ENCODE results near the gene MAST2.
"Not testable (repeated sequence)": the region's sequence is repeated elsewhere in the genome, so short reads cannot be mapped to it uniquely, and the experiment has no call there.

MAST2 gene

DNA sequence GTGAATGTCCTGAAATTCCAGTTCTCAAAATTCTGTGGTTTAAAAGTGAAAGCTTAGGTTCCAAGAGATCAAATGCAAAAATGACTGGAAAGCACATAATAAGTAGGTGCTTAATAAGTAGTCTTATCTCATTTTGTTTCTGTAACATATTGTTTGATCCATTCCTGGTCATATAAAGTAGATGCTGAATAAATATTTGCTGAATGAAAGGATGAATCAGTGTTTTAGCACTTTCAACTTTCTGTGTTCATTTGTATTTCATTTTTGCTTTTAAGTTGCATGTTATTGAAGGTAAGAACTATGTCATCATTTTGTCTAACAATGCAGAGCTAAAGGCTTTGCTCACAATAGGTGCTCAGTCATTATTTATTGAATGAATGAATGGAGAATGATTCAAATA, 6.3 kb downstream of the MAST2 start:
- no peak for DNase-seq

DNA sequence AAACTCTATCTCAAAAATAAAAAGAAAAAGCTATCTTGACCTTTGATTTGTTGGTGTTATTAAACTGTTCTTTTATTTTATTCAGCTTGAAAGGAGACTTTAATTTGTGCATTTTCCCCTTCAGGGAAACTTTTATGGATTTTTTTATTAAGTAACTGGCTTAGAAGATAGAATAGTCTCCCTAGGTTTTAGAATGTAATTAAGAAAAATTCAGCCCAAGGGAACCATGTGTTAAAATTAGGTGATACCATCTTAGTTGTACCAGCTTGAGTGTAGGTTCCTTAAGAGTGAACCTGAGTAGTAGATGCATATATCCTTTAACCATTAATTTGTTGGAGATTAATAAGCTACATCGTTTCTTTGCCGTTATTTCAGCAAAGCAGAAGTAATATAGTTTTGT, 11.4 kb downstream of the MAST2 start:
- DNase-seq = no peak

DNA sequence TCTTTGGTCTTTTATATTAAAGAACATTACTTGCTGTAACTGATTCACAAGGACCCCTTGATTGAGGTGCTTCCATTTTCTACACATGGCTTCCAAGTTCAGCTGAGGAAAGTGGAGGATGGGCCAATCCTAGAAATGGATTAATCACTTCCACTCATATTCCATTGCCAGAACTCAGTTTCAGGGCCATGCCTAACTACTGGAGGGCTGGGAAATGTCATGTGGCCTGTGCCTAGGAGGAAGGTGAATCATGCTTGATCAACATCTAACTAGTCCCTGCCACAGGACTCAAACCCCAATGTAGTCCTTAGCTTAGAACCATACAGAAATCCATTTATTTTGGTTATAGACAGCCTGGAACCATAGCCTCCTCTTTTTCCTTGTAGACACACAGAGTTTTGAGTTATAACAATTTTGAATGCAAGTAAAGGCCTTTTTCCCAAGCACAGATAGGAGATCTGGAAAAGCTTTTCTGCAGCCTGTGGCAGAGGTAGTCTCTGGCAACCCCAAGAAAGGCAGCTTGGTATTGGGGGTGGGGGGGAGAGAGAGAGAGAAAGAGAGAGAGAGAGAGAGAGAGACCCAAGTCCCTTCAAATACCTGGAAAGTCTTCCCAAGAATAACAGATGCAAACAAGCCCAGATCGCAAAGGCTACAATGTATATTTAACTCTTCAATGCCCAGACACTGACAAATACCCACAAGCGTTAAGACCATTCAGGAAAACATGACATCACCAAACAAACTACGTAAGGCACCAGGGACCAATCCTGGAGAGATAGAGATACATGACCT, 12.5 kb downstream of the MAST2 start:
- DNase-seq = no peak

DNA sequence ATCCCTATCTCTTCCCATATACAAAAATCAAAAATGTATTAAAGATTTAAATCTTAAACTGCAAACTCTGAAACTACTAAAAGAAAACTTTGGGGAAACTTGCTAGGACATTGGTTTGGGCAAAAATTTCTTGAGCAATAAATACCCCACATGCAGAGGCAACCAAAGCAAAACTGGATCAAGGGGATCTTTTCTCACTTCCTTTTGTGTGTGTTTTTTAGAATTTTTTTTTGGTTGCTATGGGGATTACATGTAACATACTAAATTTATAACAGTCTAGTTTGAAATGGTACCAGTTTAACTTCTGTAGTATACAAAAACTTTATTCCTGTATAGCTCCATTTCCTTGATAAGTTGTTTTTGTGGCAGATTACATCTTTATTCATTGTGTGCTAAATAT, 16.8 kb downstream of the MAST2 start:
- DNase-seq = no peak

DNA sequence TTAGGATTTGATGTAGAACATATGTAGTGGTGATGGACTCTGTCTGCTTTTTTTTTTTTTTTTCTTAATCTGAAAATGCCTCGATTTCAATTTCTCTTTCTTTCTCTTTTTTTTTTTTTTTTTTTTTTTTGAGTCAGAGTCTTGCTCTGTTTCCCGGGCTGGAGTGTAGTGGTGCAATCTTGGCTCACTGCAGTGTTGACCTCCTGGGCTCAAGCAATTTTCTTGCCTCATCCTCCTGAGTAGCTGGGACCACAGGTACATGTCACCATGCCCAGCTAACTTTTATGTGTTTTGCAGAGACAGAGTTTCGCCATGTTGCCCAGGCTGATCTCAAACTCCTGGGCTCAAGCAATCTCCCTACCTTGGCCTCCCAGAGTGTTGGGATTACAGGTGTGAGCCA, 17.4 kb downstream of the MAST2 start:
- no peak for DNase-seq

DNA sequence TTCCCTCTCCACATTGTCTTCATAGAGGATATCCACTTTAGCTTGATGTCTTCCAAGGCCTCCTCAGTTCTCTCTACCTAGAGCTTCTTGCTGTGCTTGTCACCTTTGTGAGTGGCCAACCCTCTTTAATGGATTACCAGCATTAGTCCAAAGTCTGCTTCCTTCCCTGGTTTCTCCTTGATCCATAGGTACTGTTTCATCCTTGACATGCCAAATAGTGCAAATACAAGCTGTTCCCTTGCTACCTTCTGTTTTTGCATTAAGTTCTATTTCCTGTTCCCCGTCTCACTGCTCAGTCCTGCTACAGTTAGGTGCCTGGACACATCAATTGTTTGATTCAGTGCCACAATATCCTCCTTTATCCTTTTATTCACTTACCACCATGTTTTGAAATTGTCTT, 19.2 kb downstream of the MAST2 start:
- no peak for DNase-seq

DNA sequence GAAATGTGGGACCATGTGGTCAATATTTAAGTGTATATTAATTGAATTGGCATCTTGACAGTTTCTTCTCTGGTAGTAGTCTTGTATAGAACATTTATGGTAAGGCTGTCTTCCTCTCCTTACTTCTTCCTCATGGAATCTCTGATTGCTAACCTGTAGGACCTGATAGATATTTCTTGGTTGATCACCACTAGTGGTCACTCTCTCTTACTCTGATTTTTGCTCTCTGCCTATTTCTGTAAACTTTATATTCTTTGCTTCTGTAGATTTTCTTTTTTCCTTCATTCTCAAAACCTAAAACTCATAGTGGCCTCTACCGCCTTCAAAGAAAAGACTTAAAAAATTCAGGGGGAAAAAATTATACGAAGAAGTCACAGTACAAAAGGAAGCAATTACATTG, 21.2 kb downstream of the MAST2 start:
- no peak for DNase-seq

DNA sequence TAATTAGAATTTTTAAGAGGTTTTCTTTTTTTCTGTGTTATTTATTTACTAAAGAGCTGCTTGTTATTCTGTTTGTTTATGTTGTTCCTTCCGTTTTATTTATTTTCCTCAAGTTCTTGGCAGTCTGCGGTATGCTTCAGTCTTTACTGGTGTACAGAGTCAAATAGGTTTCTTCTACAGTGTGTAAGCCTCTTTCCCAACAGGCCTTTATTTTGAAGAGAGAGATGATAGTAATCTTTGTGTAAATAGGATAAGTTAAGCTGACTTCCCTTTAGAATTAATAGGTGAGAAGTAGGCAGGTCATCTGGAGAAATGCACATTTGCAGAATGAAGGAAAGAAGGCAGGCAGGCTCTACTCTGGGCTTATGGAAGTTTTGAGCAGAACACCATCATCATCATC, 23.8 kb downstream of the MAST2 start:
- no peak for DNase-seq

DNA sequence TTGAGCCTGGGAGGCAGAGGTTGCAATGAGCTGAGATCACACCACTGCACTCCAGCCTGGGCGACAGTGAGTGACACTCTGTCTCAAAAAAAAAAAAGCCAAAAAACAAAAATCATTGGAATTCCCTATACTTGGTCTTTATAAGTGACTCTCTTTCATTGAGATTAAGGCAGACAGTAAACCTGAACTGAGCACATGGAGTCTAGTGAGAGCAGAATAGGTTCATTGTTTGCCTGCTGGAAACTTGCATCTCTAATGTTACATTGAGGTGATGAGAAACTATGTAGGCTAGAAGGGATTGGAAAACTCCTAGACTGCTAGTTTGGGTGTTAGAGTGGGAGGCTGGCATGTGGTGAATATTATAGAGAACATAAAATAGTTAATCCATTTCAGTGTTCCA, 25.4 kb downstream of the MAST2 start:
- DNase-seq = no peak

DNA sequence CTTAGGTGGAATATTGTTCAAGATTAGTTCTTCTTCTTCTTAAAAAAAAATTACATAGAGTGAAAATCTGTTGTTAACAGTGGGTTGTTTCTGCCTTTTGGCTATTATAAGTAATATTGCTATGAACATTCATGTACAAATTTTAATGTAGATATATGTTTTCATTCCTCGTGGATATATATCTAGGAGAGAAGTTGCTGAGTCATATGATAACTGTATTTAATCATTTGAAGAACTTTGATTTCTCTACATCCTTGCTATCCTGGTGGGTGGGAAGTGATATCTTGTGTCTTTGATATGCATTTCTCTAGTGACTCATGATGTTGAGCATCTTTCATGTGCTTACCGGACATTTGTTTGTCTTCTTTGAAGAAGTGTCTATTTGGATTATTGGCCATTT, 29.9 kb downstream of the MAST2 start:
- DNase-seq = no peak

DNA sequence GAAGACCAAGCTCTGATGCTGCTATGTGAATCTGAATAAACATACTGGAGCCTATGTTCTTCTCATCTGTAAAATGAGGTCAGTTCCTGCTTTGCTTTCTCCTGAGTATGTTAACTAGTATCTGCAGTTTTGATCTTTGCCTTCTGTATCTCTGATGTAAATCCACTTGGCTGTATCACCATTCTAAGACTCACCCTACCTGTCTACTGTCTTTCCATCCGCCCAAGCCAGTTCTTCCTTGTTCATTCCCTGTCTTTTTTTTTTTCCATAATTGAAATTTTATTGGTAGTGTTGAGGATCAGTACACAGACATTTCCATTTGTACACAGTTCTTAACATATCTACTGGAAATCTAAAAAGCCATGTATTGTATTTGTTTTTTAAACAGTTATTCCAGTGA, 31.3 kb downstream of the MAST2 start:
- no peak for DNase-seq

DNA sequence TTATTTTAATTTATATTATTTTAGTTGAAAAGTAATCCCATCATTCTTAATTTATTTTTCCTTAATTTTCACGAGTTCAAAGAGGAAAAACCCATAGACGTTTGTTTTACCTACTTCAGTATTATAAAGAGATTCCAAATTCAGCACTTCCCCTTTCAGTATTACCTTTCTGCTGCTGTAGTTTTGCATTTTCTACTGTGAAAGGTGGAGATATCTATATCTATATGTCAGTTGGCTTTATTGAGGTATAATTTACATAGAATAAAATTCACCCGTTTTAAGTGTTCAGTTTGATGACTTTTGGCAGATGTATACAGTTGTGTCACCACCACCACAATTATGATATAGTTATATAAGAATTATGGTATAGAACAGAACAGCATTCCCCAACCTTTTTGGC, 33.0 kb downstream of the MAST2 start:
- DNase-seq = no peak

DNA sequence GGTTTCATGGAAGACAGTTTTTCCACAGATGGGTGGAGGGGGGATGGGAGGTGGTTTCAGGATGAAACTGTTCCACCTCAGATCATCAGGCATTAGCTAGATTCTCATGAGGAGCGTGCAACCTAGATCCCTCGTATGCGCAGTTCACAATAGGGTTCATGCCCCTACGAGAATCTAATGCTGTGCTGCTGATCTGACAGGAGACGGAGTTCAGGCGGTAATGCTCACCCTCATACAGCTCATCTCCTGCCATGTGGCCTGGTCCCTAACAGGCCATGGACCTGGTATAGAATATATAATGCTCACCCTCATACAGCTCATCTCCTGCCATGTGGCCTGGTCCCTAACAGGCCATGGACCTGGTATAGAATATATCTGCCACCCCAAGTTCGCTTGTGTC, 33.4 kb downstream of the MAST2 start:
- DNase-seq = not testable (repeated sequence)

DNA sequence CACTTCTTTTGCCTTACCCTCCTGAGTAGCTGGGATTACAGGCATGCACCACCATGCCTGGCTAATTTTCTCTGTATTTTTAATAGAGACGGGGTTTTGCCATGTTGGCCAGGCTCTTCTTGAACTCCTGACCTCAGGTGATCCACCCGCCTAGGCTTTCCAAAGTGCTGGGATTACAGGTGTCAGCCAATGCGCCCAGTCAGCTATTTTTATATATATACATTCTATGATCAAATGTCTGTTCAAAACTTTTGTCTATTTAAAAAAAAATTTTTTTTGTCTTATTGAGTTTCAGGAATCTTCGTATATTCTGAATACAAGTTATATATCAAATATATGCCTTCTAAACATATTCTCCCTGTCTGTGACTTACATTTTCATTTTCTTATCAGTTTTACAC, 34.9 kb downstream of the MAST2 start:
- not testable (repeated sequence) for DNase-seq

DNA sequence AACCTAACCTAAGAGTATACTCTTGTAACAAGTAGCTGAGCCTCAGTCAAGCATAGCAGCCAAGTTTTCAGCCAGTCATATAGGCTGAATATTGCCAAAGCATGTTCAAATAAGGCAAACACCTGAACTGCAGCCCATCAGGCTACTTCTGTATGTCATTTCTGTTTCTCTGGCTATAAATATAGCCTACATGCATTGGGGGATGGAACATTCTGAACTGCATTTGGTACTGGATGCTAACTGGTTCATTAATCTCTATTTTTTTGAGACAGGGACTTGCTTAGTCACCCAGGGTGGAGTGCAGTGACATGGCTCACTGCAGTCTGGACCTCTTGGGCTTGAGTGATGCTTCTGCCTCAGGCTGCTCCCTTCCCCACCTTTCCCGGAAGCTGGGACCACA, 37.3 kb downstream of the MAST2 start:
- no peak for DNase-seq

DNA sequence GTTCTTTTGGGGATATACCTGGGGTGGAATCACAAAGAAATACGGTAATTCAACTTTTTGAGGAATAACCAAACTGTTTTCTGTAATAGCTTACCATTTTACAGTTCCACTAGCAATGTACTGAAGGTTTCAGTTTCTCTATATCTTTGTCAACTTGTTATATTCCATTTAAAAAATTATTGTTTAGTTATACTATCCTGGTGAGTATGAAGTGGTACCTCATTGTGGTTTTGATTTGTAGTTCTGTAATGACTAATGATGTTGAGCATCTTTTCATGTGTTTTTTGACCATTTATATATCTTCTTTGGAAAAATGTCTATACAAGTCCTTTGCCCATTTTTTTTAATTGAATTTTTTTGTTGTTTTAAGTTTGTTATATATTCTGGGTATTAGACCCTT, 39.4 kb downstream of the MAST2 start:
- no peak for DNase-seq

DNA sequence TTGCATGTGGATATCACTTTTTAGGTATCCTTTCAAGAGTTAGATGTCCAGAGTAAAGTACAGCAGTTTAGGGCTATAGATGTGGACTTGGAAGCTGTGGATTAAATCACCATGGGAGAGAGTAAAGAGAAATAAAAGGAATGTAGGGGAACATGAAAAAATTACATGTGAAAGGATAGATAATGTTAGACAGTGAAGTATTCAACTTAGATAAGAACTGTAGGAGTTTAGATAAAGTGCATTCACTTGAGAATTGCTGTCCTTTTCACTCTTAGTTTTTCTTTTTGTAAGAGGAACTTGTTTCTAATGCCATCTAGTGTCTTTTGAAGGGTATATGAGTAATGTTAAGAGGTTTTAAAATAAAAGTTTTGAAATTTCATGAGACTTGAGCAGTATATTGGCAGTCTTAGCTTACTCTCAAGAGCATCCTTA, 40.1 kb downstream of the MAST2 start:
- no peak for DNase-seq

DNA sequence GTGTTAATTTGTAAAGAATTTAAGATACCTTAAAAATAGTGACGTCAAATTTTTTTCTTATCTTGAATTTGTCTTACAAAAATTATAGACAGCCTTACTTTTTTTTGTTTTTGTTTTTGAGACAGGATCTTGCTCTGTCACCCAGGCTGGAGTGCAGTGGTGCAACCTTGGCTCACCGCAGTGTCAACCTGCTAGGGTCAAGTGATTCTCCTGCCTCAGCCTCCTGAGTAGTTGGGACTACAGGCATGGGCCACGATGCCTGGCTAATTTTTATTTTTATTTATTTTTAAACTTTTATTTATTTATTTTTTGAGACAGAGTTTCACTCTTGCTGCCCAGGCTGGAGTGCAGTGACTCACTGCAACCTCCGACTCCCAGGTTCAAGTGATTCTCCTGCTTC, 40.6 kb downstream of the MAST2 start:
- DNase-seq = not testable (repeated sequence)

DNA sequence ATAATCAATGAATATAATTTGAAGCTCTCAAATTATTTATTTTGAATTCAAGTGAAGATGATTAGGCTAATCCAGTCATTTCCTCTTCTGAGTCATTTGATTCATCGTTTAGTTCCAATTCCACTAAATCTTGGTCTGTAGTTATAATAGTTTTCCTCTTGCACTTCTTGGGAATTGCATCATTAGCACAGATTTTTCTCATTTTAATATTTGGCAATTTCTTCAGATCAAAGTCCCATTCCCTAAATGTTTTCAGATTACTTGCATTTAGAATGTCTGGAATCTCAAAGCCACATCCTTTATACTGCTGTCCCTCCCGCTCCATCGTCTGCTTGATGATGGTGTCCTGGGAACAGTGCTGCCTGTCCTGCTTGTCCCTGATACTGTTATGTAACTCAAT, 43.5 kb downstream of the MAST2 start:
- DNase-seq = no peak

DNA sequence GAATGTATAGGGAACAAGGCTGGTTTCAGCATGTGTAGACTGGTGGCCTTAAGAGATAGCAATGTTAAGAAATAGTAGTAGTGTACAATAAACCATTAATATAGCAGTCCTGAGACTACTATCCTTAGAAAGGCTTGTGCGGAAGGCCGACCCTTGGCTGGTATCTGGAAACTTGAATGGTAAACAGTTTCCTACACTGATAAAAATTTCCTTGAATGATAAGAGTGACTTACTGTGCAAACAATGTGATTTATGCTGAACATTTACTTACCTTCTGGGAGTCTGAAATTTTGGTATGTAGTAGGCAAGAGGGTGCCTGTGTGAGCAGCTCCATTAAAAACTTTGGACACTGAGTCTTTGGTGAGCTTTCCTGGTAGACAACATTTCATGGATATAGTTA, 44.7 kb downstream of the MAST2 start:
- no peak for DNase-seq

DNA sequence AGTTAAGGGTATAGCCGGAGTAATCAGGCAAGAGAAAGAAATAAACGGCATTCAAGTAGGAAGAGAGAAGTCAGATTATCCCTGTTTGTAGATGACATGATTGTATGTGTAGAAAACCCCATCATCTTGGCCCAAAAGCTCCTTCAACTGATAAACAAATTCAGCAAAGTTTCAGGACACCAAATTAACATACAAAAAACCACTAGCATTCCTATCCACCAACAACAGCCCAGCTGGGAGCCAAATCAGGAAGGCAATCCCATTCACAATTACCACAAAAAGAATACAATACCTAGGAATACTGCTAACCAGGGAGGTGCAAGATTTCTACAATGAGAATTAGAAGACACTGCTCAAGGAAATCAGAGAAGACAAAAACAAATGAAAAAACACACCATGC, 45.3 kb downstream of the MAST2 start:
- no peak for DNase-seq

DNA sequence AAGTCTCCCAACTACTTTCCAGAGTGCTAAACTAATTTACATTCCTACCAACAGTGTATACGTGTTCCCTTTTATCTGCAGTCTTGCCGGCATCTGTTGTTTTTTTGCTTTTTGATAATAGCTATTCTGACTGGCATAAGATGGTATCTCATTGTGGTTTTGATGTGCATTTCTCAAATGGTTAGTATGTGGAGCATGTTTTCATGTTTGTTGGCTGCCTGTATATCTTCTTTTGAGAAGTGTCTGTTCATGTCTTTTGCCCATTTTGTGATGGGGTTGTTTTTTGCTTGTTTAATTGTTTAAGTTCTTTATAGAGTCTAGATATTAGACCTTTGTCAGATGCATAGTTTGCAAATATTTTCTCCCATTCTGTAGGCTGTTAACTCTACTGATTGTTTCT, 46.6 kb downstream of the MAST2 start:
- no peak for DNase-seq

DNA sequence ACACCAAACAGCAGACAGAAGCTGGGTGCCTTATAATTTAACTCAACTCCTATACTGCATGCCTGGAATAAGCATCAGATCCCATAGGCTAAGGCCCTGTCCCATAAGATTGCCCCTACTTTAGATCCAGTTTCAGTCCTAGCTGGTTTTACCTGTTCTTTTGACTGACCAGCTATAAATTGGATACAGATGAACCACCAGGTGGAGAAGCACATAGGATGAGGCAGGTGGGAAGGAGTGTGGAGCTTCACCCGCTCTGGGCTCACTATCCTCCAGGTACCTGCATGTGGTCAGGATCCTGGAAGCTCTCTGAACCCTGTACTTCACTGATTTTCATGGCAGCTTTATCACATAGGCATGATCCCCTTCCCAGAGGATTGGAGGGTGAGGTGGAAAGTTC, 51.3 kb downstream of the MAST2 start:
- no peak for DNase-seq

DNA sequence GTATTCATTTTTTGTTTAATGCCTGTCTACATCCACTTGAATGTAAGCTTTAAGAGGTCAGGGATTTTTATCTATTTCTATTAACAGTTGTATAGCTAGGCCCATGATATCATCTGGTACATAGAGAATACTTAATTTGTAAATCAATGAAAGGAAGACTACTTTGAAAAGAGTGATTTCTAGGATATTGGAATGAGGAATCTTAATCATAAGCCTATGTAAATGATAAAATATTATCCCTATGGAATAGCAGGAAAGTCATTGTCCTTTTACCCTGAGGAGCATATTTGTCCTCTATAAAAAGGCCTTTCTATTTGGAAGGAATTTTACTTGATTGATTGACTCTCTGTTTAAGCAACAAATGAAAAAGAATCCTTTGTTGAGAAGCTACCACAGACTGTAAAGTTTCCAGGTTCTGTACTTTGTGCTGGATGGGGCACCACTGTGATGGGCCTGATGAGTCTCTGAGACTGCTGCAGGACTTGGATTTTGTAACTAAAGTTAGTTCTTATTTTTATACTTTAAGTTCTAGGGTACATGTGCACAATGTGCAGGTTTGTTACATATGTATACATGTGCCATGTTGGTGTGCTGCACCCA, 53.8 kb downstream of the MAST2 start:
- no peak for DNase-seq

All from right kidney (tissue), 1 donor.